Gastroesophageal sphincter (tissue), 3 donors: ENCODE results near the gene FAM53B.

Source experiments
- CTCF ChIP-seq, 4 experiments: fragments of 200-600 bp in 2 of 4; fragments of 450-650 bp in 2 of 4; sonication (generic) in 1 of 4; IDR thresholded peaks; one replicate each; pipeline ENCODE4 v1.5.1; 2017 to 2019; ENCODE audit warnings: antibody characterized with exemption in 4 of 4, mild to moderate bottlenecking in 2 of 4, moderate library complexity in 2 of 4
- POLR2A ChIP-seq, 2 donors: fragments of 450-650 bp; IDR thresholded peaks; one replicate each; pipeline ENCODE4 v1.6.1; 2017; ENCODE audit warnings: antibody characterized with exemption in 2 of 2, mild to moderate bottlenecking in 2 of 2, moderate library complexity in 1 of 2
- POLR2AphosphoS5 ChIP-seq: sonication (generic); formaldehyde crosslinking; IDR thresholded peaks from one replicate; pipeline ENCODE4 v1.6.1; 2017; ENCODE audit warnings: antibody characterized with exemption

- TF ChIP-seq CTCF (IDR thresholded peaks at IDR 0.05) (no peak), POLR2AphosphoS5 (no peak), POLR2A (IDR thresholded peaks at IDR 0.05) (no peak)
Measured at GRCh38 chr10:124599588-124600050, 144.6 kb downstream of the FAM53B start.
